Right kidney (tissue), 1 donor: ENCODE results near the gene DENND4A.

ENCODE experiments used
- DNase-seq: peaks from one replicate; pipeline ENCODE4 v3.0.0-alpha.2; 2016

DENND4A gene

GRCh38 chr15:65660927-65661326 is 131.2 kb downstream of the DENND4A start:
- no peak for DNase-seq

- DNase-seq = no peak
These were observed 132.5 kb downstream of the DENND4A start for GRCh38 chr15:65659502-65660052.

- no peak for DNase-seq
These were observed 136.6 kb downstream of the DENND4A start for GRCh38 chr15:65655457-65655856.

DNA sequence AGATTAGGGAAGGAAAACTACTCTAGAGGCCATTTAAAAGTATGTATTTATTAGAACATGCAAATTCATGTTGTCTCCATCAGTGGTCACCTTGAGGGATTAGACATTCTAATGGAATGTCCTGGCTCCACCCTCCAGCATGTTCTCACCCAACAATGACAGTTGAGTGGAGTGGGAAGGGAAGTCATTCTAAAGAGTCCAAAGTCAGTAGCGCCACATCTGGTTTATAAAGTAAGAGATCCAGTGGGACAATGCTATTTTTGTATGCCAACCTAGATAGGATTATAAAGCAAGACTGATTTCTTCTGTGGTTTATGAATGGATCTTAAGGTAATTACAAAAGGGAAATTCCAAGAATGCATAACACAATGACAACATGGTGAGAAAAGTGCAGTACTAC is 137.1 kb downstream of the DENND4A start:
- no peak for DNase-seq

DNA sequence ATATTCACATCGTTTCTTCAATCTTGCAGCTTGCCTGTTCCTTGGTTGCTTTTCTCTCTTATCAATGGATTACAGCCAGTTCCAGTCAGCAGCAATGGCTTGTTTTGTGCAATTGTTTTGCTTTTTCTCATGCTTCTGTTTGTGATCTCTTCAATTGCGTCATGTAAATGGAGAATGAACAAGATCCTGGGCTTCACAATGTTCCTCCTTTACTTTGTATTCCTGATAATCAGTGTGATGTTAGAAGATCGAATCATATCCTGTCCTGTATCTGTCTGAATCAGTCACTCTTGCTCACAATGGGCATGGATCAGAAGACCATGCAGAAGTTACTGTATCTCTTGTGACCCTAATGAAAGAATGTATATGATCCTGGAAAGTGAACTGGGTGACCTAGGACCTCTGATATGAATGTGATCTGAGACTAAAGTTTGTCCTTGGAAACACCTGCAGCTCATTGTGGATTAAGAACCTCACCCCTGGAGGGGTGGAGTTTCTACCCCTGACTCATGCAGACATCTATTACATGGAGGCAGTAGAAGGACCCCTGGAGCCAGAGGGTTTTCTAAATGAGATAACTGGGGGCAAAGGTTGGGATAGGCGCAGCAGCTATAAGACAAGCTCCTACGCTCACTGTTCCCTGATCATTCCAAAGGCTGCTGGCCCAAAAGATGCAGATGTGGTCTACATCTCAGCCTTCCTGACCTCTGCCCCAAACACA is 138.1 kb downstream of the DENND4A start:
- DNase-seq = no peak

DNA sequence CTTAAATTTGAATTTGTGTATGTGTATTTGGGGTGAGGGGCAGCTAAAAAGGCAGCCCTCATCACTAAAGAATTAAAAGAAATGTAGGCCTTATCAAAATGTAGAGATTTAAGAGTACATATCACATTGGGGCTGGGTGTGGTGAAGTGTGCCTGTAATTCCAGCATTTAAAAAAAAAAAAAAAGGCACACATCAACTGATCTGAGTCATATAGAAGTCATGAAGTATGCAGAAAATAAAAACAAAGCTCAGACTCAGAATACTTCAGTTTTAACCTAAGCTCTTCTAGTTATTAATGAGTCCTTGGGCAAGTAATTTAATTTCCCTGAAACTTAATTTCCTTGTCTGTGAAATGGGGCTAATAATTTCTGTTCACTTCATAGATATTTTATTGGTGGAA is 138.8 kb downstream of the DENND4A start:
- no peak for DNase-seq

GRCh38 chr15:65651831-65652749 is 140.0 kb downstream of the DENND4A start:
- DNase-seq = no peak

DNA sequence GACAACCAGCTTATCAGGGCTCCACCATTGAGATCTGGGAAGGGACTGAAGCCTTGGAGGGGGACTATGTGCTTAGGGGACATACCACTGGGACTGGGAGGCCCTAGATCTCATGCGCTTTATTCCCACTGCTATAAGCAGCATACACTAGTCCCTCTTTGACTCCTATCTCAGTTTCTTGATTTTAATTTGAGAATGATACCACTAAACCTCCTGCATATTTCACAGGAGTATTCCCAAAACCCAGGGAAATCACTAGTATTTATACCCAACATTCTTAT is 141.1 kb downstream of the DENND4A start:
- DNase-seq = no peak

GRCh38 chr15:65650312-65651041 is 141.6 kb downstream of the DENND4A start:
- no peak for DNase-seq

DNA sequence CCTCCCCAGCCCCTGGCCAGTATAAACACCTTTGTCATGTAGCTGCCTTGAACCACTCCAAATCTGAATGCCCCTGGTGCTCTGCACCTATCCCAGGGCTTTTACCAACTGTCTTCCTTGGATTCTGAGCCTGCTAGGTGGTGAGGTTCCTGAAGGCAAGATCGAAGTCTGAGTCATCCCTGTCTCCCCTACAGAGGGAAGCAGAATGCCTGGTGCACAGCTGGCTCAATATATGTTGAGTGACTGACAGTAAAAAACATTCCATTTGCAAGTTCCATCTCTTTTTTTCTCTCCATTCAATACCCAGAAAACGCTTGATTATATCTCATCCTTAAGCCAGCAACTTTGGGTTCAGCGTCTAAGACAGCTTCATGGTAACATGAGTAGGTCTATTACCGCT is 145.6 kb downstream of the DENND4A start:
- no peak for DNase-seq

DNA sequence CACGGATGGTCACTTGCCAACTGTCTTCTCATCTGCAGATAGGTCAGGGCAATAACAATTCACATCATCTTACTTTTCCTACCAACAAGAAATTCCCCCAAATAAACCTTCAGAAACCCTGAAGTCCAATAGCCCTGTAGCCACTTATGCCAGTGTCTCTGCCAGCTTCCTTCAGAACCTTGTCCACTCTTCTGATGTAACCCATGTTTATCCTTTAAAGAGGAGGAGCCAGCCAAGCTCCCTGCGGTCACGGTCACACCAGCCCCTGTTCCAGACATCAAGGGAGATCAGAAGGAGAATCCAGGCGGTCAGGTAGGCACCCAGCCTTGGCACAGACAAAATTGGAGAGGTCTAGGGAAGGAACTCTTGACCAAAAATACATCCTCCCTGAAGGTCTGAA is 146.7 kb downstream of the DENND4A start:
- no peak for DNase-seq

GRCh38 chr15:65644282-65644681 is 147.8 kb downstream of the DENND4A start:
- DNase-seq = no peak

- DNase-seq = no peak
These were observed 149.5 kb downstream of the DENND4A start for GRCh38 chr15:65642594-65642993.

DNA sequence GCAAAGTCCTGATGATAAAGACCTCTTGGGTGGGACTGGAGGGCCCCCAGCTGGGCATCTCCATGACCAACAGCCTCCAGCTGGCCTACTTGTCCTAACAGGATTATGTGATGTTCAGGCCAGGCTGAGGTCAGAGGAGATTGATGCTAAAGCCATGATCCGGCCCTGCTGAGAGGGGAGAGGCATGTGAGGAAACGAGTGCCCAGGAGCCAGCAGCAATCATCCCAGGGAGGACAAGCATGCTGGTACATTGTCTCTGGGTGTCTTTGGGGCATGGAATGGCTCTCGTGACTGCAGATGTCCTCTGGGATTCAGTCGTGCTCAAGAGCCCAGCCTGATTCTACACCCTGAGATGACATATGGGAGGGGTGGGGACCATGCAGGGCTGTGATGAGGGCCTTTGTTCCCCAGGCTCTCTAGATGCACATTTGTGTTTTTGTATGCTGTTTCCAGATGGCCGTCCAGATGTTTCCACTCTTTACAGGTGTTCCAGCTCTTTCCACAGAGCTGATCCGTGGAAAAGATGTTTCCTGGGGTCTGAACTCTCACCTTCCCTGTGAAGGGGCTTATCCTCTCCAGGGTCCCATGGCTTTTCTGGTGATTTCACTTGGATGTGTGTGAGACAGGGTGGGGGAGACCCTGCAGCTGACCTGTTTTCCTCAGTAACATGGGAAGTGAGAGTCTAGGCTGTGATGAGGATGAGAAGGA is 150.2 kb downstream of the DENND4A start:
- DNase-seq = no peak

DNA sequence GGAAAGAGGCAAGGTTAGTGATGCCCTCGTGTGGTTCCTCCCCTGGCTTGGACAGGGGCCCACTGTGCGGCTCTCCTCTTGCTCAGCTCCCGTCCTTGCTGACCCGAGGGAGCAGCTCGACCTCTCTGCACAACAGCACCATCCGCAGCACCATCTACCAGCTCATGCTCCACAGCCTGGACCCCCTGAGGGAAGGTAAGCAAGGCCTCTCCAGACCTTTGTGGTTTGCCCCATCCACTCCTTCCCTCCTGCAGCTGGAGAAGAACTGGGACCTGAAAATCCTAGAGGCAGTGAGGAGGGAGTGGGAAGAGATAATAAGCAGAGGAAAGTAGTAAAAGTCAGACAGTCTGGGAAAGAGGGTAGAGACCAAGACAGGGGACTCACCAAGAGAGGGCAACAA is 152.6 kb downstream of the DENND4A start:
- no peak for DNase-seq

- DNase-seq = peak; percentile 47
These were observed 153.4 kb downstream of the DENND4A start for GRCh38 chr15:65638681-65639089.

GRCh38 chr15:65638109-65638508 is 154.0 kb downstream of the DENND4A start:
- no peak for DNase-seq

- no peak for DNase-seq
These were observed 157.7 kb downstream of the DENND4A start for GRCh38 chr15:65634356-65634755.

GRCh38 chr15:65633752-65634151 is 158.3 kb downstream of the DENND4A start:
- no peak for DNase-seq

DNA sequence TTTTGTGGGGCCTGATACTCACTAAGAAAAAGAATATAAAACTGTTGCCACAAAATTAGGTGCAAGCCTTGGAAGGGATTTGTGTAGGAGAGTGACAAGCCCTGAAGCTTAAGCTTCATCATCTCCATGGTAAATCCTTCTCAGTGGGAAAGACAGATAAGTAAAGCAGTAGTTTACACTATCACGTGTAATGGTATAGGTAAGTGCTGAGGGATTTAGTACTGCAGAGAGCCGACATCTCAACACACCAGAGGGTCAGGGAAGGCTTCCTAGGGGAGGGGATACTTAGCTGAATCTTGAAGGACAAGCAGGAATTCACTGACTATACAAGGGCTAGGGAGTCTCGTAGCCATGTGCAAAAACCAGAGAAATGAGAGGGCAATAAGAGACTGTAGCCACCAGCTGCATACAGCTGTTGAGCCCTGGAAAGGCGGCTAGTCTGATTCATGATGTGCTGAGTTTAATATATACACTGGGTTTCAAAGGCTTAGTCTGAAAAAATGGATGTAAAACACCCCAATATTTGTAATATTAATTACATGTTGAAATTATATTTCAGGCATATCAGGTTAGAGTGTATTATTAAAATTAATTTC is 159.2 kb downstream of the DENND4A start:
- no peak for DNase-seq

DNA sequence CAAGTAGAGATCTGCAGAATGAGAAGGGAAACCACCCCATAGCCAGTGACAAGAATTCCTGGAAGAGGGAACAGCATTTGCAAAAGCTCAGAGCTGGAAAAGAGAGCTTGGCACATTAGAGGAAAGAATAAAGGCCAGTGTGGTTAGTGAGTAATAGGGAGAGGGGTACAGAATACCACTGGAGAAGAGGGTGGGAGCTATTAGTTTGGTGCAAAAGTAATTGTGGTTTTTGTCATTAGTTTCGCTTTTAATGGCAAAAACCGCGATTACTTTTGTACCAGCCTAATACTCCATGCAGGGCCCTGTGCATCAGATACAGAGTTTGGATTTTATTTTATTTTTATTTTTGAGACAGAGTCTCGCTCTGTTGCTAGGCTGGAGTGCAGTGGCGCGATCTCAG is 160.6 kb downstream of the DENND4A start:
- no peak for DNase-seq

- no peak for DNase-seq
These were observed 161.3 kb downstream of the DENND4A start for GRCh38 chr15:65630760-65631159.
